CD4-positive, alpha-beta T cell treated with Interleukin-4 for 1 hour (primary cell): Measurements from ENCODE around the gene SLC6A11.

Source experiments
- DNase-seq, 2 donors: peaks; one replicate each; pipeline ENCODE4 v3.0.0-alpha.2; 2020 to 2022

SLC6A11 gene

GRCh38 chr3:10845001-10845761 is 29.2 kb downstream of the SLC6A11 start:
- no peak for DNase-seq

GRCh38 chr3:10845839-10846656 is 30.0 kb downstream of the SLC6A11 start:
- peak in 1 of 2 donors; percentile 15 for DNase-seq

DNA sequence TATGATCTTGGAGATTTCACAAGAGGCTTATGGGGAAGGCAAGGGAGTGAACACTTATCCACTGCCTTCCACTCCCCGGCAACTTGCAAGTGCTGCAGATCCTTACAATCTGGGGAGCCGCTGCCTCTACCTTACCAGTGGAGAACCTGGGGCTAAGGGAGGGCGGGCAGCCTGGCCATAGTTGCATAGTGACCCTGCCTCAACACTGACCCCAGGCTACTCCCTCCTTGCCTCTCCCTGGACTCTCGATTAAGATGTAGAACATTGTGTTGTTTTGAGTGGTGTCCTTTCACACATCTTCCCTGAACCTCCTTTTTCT is 30.6 kb downstream of the SLC6A11 start:
- DNase-seq = no peak

- DNase-seq = no peak
Observed at GRCh38 chr3:10848261-10848660, 32.2 kb downstream of the SLC6A11 start.

DNA sequence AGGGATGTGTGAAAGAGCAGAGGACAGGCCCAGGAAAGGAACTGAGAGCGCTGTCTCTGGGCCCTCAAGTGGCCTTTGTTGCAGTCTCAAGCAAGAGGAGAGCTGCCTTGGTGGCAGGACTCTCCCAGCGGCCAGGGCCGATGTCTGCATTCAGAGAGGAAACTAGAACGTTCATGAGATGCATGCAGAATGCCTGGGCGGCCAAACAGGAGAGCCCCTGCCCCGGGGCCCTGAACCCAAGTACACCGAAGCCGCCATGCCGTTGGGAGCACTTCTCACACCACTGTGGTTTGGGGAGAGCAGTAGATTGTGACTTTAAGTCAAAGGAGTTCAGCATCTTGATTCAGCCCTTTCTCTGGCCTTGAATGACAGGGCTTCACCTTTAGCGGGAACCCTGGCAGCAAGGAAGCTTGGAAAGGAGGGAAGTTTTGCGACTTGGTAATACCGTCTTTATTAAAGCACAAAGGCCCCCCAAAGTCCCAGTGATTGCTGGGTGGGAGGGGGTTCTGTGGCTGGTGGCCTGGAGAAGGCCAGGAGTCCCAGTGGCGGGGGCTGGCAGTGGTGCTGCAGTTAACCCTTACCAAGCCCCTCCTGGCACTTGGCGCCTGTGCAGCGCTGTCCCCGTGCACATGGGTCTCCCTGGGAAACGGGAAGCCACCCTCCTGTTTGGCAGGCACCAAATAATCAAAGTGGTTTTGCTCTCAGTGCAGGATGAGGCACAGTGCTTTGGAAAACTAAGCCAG is 36.2 kb downstream of the SLC6A11 start:
- DNase-seq = no peak

GRCh38 chr3:10855083-10855870 is 39.2 kb downstream of the SLC6A11 start:
- no peak for DNase-seq

DNA sequence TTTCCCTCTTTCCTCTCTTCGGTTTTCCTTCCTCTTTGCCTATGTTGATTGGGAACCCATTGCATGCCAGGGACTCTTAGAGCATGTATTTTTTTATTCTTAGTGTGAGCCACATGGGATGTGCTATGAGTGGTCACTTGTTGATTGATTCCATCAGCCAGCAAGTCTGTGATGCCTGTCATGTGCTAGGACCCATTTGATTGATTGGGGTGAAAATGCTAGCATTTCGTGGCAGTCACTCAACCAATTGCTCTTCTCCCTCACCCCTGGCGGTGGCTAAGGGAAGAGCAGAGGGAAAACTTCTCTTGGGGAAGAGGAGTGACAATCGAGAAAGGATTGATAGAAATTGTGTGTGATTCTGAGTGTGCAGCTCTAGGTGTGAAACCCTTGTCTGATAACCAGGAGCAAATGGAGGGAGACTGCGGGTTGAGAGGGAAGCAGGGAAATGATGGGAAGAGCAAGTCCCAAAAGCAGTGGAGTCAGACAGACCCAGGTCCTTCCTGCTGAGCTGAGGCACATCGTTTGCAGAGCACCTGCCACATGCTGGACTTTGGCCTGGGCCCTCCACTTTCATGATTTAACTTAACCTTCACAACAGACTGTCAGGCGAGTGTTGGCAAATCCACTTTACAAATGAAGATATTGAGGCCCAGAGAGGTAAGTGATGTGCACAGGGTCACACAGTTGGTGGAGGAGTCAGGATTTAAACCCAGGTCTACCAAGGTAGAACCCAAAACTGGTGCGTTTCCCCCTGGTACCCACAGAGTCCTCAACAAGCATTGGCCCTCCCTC is 40.0 kb downstream of the SLC6A11 start:
- no peak for DNase-seq

- DNase-seq = no peak
Observed at GRCh38 chr3:10857235-10857634, 41.2 kb downstream of the SLC6A11 start.

- no peak for DNase-seq
Observed at GRCh38 chr3:10858091-10858490, 42.1 kb downstream of the SLC6A11 start.

DNA sequence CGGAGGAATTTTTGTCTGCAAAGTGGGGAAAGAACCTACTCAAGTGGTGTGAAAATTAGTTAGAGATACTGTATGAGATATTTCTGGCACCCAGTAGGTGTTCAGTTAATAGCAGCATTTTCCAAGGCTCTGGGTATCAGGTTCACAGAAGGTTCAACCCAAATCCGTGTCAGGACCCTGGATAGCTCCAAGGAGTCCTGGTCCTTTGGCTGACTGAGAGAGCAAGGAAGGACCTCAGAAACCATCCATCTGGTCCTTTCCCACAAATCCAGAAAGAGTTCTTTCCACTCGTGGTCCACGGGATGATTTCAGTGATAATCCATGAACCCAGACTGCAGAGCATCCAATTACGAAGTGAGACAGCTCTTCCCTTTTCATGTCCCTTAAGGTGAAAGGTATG is 51.4 kb downstream of the SLC6A11 start:
- DNase-seq = no peak

DNA sequence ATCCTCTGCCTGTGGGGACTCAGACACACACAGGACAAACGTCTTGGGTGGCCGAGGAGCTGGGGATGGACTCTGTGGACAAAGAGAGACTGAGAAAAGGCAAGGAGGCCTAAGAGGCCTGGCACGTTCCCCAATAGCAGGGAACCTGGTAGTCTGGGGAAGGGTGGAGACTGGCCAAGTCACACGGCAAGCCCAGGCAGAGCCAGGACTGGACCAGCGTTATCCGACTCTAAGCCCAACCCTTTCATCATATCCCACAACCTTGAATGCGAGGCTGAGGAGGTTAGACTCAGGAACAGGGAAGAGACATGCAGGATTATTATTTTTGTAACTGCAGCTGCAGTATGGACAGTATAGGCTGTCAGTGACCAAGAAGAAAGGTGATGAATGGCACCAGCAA is 53.4 kb downstream of the SLC6A11 start:
- DNase-seq = no peak

- no peak for DNase-seq
Observed at GRCh38 chr3:10870296-10870695, 54.3 kb downstream of the SLC6A11 start.

- no peak for DNase-seq
Observed at GRCh38 chr3:10873415-10873814, 57.4 kb downstream of the SLC6A11 start.

DNA sequence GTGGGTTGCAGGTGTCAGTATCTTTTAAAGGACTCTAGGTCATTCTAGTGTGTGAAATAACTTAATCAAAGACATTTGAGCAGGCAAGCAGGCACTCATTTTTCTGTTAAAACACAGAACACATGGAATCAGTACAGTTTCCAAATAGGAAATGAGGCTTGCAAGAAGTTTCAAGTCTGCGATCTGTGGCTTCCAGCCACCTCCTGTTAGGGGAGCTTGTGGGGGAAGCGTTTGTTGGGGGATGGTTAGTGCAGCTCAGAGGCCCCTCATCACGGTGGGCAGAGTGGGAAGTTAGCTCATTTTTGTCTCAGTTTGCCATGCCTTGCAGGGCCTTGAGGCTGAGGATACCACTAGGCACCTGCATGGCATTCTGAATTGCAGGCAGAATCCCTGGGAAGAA is 59.9 kb downstream of the SLC6A11 start:
- no peak for DNase-seq

DNA sequence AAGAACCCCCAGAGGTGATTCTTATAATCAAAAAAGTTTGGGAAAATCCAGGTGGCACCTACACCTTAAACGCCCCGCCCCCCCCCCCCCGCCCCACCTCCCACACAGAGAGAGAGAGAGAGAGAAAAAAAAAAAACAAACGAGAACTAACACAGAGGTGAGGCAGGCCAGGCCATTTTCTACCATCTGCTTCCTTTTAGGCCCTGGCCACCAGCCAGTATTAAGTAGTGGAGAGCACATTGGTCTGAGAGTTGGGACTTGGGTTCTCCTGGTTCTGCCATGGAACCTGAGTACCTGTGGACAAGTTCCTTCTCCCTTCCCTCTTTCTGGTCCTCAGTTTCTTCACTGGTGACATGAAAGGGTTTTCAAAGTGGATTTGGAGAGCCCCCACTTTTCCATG is 60.6 kb downstream of the SLC6A11 start:
- DNase-seq = no peak

DNA sequence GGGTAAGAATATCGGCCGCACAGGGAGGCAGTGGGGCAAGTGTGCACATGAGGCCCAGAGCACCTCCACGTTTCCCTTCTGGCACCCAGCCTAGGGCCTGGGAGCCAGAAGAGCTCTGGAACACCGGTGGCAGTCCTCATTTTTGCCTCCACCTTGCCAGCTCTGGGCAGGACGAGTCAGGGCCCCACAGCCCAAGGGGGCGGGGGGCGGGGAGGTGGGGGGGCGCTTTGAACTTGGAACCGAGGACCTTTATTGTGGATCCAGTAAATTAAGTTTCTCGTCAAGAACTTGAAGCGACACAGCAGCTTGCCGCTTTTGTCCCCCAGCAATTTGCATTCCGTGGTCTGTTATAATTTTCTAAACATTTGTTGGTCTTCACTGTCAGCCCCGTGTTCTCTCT is 66.8 kb downstream of the SLC6A11 start:
- no peak for DNase-seq

DNA sequence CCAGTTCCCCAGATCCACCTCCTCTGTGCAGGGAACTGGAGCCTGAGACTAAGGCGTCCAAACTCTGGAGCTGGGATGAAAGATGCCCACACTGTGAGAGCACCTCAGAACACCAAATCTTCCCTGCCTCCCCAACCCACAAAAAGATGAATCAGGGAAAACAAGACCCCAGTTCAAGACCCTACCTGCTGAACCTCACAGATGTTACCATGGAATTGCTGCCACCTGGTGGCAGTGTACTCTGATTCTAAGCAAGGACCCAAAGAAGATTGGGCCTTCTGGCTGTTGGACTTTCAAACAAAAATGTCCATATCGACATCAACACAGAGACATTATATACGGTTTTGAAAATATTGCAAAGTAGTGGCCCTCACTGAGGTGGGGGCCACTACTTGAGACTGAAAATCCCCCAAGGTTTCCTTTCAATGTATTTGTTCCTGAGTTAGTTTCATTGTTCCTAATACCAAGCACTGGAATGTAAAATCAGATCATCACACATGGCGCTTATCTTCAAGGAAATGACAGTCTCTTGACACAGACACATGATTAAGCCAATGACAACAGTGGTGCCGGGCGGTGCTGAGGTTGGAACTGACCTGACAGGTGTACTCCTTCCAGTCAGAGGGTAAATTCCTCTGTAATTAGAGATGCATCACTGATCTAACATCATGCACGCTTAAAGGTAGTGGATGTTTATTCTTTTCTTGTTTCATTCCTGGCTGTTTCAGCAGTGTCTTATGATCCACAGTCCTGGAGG is 67.6 kb downstream of the SLC6A11 start:
- DNase-seq = no peak

DNA sequence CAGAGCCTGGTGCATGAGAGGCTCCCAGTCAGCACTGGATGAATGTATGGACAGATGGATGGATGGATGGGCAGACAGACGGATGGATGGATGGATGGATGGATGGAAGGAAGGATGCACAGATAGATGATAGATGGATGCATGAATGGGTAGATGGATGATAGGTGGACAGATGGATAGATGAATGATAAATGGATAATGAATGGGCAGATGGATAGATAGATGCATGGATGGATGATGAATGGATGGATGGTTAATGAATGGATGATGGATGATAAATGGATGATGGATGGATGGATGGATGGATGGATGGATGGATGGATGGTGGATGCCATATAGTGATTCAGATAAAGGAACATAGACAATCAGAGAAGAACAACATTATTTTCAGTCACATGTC is 71.0 kb downstream of the SLC6A11 start:
- DNase-seq = no peak

- DNase-seq = no peak
Observed at GRCh38 chr3:10888518-10889090, 72.6 kb downstream of the SLC6A11 start.

DNA sequence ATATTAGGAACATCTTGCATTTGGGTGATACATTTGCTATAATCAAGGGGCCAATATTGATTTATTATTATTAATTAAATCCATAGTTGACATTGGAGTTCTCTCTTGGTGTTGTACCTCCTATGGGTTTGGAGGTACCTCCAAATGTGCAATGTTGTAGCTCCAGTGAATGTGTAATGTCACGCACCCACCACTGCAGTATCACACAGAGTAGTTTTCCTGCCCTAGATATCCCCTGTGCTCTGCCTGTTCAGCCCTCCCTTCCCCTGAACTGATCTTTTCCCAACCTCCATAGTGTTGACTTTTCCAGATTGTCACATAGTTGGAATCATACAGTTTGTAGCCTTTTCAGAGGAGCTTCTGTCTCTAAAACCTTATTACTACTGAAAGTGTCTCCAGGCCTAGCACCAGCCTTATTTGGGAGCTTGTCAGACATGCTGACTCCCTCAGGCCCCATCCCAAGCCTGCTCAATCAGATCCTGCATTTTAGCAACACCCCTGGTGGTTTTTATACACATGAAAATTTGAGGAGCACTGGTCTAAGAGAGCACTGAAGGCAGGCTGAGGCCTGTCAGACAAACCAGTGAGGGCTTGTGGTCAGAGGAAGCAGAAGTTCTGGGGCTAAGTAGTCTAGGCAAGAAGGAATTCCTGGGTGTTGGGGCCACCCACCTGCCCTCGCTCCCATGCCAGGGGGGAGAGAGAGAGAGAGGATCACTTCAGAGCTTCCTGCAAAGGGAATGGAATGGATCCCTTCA is 73.4 kb downstream of the SLC6A11 start:
- DNase-seq = no peak
